NCI-H460 (cell line): Measurements from ENCODE around the gene IRF2. TPM values are rescaled to one million over a fixed set of nuclear protein-coding genes. Genes with fewer than 3 reads are reported as not detected.

Experiments
- DNase-seq: peaks from one replicate; pipeline ENCODE4 v3.0.0-alpha.2; 2016; ENCODE audit warnings: low read depth; ENCODE audit errors: extremely low read depth
- polyA plus RNA-seq: library from polyadenylated mRNA; depleted of rRNA; stranded (reverse); fragments of >200 nt; gene quantifications from 2 replicates; pipeline ENCODE4 v1.2.3, GENCODE V29; 2014; cell fraction: nucleus; rRNA removed
- total RNA-seq: library from RNA; depleted of rRNA; stranded (reverse); fragments of >200 nt; shearing (Covaris generic); gene quantifications from 2 replicates; pipeline ENCODE4 v1.2.3, GENCODE V29; 2014; rRNA removed

Gene IRF2
- 22.6 and 27.2 TPM in 2 replicates for total RNA-seq
- polyA plus RNA-seq = 6.6 and 7.7 TPM in 2 replicates

DNA sequence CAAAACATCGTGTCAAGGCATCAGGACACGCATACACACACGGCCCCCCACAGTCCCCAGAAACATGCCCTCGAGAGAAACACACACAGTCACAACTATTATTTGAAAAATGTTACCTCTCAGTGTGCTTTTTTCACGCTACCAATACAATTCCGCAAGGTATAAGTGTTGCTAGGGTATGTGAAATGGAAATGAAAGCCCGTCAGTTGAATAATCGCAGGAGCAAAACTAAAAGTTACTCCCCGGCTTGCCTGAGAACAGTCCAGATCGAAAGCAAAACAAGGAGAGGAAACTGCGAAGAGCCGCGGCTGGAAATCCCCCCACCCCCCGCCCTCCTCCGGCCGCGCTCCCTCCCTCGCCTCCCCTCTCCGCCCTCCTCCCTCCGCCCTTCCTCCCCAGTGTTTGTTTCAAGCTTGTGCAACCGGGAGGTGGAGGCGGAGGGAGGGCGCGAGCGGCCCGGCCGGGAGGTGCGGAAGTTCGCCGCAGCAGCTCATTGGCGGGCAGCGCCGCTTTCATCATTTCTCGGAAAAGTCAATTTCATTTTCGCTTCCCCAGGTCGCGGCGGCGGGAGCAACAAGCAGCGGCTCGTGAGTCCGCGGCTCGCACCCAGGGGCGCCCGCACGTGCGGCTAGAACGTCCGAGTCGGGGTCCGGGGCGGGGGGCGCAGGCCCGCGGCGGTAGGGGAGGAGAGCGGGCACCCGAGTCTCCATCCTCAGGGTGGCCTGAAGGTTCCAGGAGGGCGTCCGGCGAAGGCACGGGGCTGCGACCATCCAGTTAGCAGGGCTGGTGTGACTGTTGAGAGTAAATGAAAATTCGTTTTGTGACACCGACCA is at the start of gene IRF2:
IRF2 (minus strand) TSS at position 288 of the 833 bp plus-strand sequence. CDS start 45,486 bp downstream, outside the sequence.
- DNase-seq = peak; percentile 92

DNA sequence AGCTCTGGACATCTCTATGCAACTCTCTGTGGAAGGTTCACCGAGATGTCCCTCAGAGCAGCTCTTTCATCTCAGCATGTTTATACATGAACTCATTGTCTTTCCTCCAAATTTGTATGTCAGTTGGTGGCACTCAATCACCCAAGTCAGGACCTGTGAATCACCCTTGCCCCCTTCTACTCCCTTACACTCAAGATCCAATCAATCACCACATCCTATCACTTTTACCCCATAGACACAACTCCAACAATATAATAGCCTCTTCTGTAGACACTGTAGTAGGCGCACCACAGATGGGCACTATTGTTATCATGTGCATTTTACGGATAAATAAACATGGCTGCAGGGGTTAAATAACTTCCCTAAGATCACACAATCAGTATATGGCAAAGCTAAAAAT is 41.3 kb upstream of the IRF2 start:
- no peak for DNase-seq

- peak; percentile 9 for DNase-seq
These were observed 40.0 kb upstream of the IRF2 start for GRCh38 chr4:184514121-184514988.

DNA sequence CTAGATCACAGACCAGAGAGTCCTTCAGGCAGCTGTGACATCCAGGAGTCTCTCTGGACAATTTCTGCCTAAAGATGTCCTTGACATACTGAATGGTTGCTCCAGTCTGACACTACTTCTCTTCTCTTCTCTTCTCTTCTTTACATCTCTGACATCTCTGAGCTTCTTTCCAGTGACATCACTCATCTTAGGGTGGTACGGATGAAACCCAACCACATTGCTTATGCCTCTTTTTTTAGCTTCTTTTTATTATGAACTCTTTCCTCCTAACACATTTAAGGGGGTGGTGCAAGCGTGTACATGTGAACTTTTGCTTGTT is 39.4 kb upstream of the IRF2 start:
- DNase-seq = no peak

GRCh38 chr4:184511156-184511555 is 36.8 kb upstream of the IRF2 start:
- DNase-seq = no peak

- no peak for DNase-seq
These were observed 36.1 kb upstream of the IRF2 start for GRCh38 chr4:184510401-184510800.

GRCh38 chr4:184506527-184507121 is 32.3 kb upstream of the IRF2 start:
- DNase-seq = no peak

- no peak for DNase-seq
These were observed 30.0 kb upstream of the IRF2 start for GRCh38 chr4:184504385-184504784.

DNA sequence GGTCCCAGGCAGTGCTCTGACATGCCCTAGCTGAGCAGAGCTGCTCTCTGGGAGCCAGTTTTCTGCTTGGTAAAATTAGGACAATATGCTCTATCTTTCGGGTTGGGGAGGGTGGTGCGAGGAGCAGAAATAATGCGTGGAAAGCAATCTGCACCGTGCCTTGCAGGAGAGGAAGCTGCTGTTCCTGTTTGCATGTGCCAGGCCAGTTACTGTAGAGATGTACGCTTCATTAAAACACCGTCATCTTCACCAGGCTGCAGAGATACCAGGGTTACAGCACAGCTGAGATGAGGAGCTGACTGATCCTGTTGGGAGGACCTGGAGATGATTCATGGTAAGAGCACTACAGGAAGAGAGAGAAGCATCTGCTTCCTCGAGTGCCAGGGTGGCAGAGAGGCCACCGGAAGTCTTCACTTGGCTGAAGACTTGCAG is 29.5 kb upstream of the IRF2 start:
- DNase-seq = no peak

- no peak for DNase-seq
These were observed 26.6 kb upstream of the IRF2 start for GRCh38 chr4:184500748-184501589.

GRCh38 chr4:184499996-184500395 is 25.6 kb upstream of the IRF2 start:
- DNase-seq = no peak

- no peak for DNase-seq
These were observed 24.2 kb upstream of the IRF2 start for GRCh38 chr4:184498598-184498997.

DNA sequence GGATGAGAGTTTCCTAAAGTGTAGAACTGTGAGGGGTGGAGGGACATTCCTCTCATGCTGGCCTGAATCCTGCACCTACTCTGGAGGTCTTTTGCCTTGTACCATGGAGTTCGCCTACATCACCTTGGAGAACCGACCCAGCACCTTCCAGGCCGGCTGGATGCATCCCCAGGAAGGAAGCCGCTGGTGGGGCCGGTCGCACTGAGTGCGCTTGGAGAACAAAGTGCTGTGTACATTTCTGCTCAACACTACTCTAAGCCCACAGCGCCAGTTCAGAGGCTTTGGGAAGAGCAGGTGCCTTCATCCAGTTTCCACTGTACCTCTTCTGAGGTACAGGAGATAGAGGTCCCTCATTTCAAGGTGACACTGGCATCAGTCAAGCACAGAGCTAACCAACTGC is 15.4 kb upstream of the IRF2 start:
- DNase-seq = no peak

- no peak for DNase-seq
These were observed 13.2 kb upstream of the IRF2 start for GRCh38 chr4:184487503-184487902.

GRCh38 chr4:184485279-184485678 is 10.9 kb upstream of the IRF2 start:
- no peak for DNase-seq

GRCh38 chr4:184481544-184481943 is 7.2 kb upstream of the IRF2 start:
- DNase-seq = no peak

- DNase-seq = no peak
These were observed 5.2 kb upstream of the IRF2 start for GRCh38 chr4:184479516-184479950.

GRCh38 chr4:184477201-184477999 is 3.0 kb upstream of the IRF2 start:
- DNase-seq = no peak

- DNase-seq = no peak
These were observed 2.3 kb upstream of the IRF2 start for GRCh38 chr4:184476695-184477094.
